Neuronal stem cell (in vitro differentiated cells): Measurements from ENCODE around the gene ACTR3.

Experiments used
- DNase-seq: peaks from one replicate; pipeline ENCODE4 v3.0.0-alpha.2; 2013; ENCODE audit warnings: low spot score
- H2AFZ ChIP-seq: one replicate; pipeline ENCODE4 v1.6.1; 2013; ENCODE audit warnings: mild to moderate bottlenecking, low read length, inconsistent platforms
- H2AK5ac ChIP-seq: 2 replicates; pipeline ENCODE4 v1.6.1; 2013; ENCODE audit warnings: low read depth, mild to moderate bottlenecking, inconsistent platforms, low read length, moderate library complexity, mixed read lengths
- H2BK120ac ChIP-seq: 2 replicates; pipeline ENCODE4 v1.6.1; 2013; ENCODE audit warnings: low read depth, mild to moderate bottlenecking, inconsistent platforms, low read length, moderate library complexity, mixed read lengths
- H2BK12ac ChIP-seq: one replicate; pipeline ENCODE4 v1.6.1; 2013; ENCODE audit warnings: low read length, inconsistent platforms
- H2BK15ac ChIP-seq: 2 replicates; pipeline ENCODE4 v1.6.1; 2013; ENCODE audit warnings: mild to moderate bottlenecking, low read length, inconsistent platforms, mixed read lengths
- H2BK5ac ChIP-seq: one replicate; pipeline ENCODE4 v1.6.1; 2013; ENCODE audit warnings: inconsistent platforms, mild to moderate bottlenecking, low read length, moderate library complexity
- H3K14ac ChIP-seq: one replicate; pipeline ENCODE4 v1.6.1; 2013; ENCODE audit warnings: low read length, inconsistent platforms
- H3K18ac ChIP-seq: 2 replicates; pipeline ENCODE4 v1.6.1; 2013; ENCODE audit warnings: low read length, inconsistent platforms
- H3K23ac ChIP-seq: 2 replicates; pipeline ENCODE4 v1.6.1; 2013; ENCODE audit warnings: low read depth, mild to moderate bottlenecking, mixed read lengths, low read length, inconsistent platforms; ENCODE audit not compliant: poor library complexity
- H3K27ac ChIP-seq: replicated peaks from 3 replicates; pipeline ENCODE4 v1.5.1; 2013; ENCODE audit warnings: low read length, inconsistent platforms
- H3K27me3 ChIP-seq, 3 experiments: 2 replicates each; pipeline ENCODE4 v1.6.1; 2013; ENCODE audit warnings: low read length in 3 of 3, mild to moderate bottlenecking in 2 of 3, inconsistent platforms in 1 of 3, low read depth in 1 of 3, mixed read lengths in 1 of 3, moderate library complexity in 1 of 3; ENCODE audit not compliant: control insufficient read depth in 3 of 3, insufficient read depth in 3 of 3
- H3K36me3 ChIP-seq, 2 donors: replicated peaks in 1 of 2; 2 replicates each; pipeline ENCODE4 v1.6.1; 2013; ENCODE audit warnings: low read length in 2 of 2; ENCODE audit not compliant: control insufficient read depth in 2 of 2, insufficient read depth in 2 of 2
- H3K4ac ChIP-seq: 2 replicates; pipeline ENCODE4 v1.6.1; 2013; ENCODE audit warnings: inconsistent platforms, mild to moderate bottlenecking, low read length, moderate library complexity
- H3K4me1 ChIP-seq, 2 donors: 1 replicate in 1 of 2; 2 replicates in 1 of 2; pipeline ENCODE4 v1.6.1; 2013; ENCODE audit warnings: low read length in 2 of 2, low read depth in 1 of 2; ENCODE audit not compliant: control insufficient read depth in 2 of 2, insufficient read depth in 1 of 2
- H3K4me2 ChIP-seq: one replicate; pipeline ENCODE4 v1.6.1; 2013; ENCODE audit warnings: mild to moderate bottlenecking, low read length, inconsistent platforms; ENCODE audit not compliant: insufficient read depth, poor library complexity, severe bottlenecking
- H3K4me3 ChIP-seq, 2 donors: 2 replicates each; pipeline ENCODE4 v1.5.1; 2013; ENCODE audit warnings: low read length in 2 of 2, mild to moderate bottlenecking in 2 of 2, inconsistent platforms in 1 of 2, moderate library complexity in 1 of 2
- H3K79me1 ChIP-seq: one replicate; pipeline ENCODE4 v1.6.1; 2013; ENCODE audit warnings: low read depth, mild to moderate bottlenecking, inconsistent platforms, low read length, moderate library complexity
- H3K9ac ChIP-seq: one replicate; pipeline ENCODE4 v1.6.1; 2013; ENCODE audit warnings: mild to moderate bottlenecking, low read depth, low read length, inconsistent platforms; ENCODE audit not compliant: poor library complexity
- H3K9me3 ChIP-seq, 2 donors: replicated peaks in 1 of 2; 2 replicates each; pipeline versions ENCODE3 to v1.6.1; 2013; ENCODE audit warnings: low read length in 2 of 2, mild to moderate bottlenecking in 2 of 2, inconsistent platforms in 1 of 2, low read depth in 1 of 2, mixed read lengths in 1 of 2, moderate library complexity in 1 of 2; ENCODE audit not compliant: control insufficient read depth in 2 of 2, insufficient read depth in 1 of 2
- H4K8ac ChIP-seq: one replicate; pipeline ENCODE4 v1.6.1; 2013; ENCODE audit warnings: low read depth, mild to moderate bottlenecking, inconsistent platforms, low read length, moderate library complexity
- H4K91ac ChIP-seq: one replicate; pipeline ENCODE4 v1.6.1; 2013; ENCODE audit warnings: low read length, low read depth, mild to moderate bottlenecking, inconsistent platforms; ENCODE audit not compliant: poor library complexity
- WGBS, 2 donors: extraction: QIAGEN DNeasy Blood & Tissue Kit; methylation state at CpG; one replicate each; pipeline ENCODE4 v1.1.7; 2013; ENCODE audit warnings: missing lambda C conversion rate in 2 of 2, mixed read lengths in 1 of 2; ENCODE audit not compliant: insufficient read length in 2 of 2, insufficient replicate concordance in 1 of 2; ENCODE audit errors: extremely low coverage in 2 of 2; 5-methylcytosine and 5-hydroxymethylcytosine counted together

Gene ACTR3

DNA sequence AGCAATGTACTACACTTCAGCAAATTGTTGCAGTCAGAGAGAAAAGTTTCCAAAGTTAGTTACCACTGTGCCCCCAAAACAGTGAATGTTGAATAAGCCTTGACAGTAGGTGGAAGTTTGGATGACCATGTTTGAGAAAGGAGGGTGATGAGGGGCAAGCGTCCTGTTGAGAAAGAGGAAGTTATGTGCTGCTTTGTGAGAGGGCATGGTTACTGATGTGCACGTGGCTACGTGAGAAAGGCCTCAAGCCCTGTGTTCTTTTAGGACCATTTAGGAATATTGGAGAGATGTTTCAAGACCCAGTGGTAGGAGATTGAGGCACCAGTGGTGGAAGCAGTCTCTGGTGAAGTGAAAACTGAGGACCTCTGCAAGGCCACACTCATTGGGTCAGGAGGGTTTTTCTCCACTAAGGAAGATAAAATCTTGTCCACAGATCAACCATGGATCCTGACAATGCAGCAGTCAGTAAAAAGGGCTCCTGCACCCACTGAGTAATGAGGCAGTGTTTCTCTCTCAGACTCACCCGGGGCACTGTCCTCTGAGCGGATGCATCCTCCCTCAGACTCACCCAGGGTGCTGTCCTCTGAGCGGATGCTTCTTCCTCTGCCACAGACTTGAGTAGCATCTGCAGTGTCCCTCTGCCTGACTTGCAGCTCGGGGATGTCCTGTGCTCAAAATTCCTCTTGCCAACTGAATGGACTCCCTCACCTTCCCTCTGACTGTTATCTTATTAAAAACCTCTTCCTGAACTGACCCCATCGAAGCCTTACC lies 34.7 kb upstream of the ACTR3 start:
- Histone ChIP-seq H3K4me1 (peaks cover 0 to 1% of the 10 kb centered on the region in 2 donors), H3K9ac (no peak overlapping the region), H3K79me1 (no peaks in the 10 kb centered on the region), H3K14ac (no peak overlapping the region), H3K9me3 (no peaks in the 10 kb centered on the region), H2AFZ (no peak overlapping the region), H2BK120ac (no peak overlapping the region), H2BK15ac (no peak overlapping the region), H3K4me2 (no peak overlapping the region), H4K8ac (no peak overlapping the region), H3K4me3 (no peak overlapping the region), H3K23ac (no peak overlapping the region), H3K27ac (no peak overlapping the region), H4K91ac (no peak overlapping the region), H2AK5ac (no peak overlapping the region), H3K27me3 (no peaks in the 10 kb centered on the region), H2BK5ac (no peak overlapping the region), H3K4ac (no peak overlapping the region), H2BK12ac (no peak overlapping the region), H3K18ac (no peak overlapping the region), H3K36me3 (no peaks in the 10 kb centered on the region)
- no peak for DNase-seq
- no CpG with 5 or more reads among the region's 8 CpGs for WGBS, 2 donors

DNA sequence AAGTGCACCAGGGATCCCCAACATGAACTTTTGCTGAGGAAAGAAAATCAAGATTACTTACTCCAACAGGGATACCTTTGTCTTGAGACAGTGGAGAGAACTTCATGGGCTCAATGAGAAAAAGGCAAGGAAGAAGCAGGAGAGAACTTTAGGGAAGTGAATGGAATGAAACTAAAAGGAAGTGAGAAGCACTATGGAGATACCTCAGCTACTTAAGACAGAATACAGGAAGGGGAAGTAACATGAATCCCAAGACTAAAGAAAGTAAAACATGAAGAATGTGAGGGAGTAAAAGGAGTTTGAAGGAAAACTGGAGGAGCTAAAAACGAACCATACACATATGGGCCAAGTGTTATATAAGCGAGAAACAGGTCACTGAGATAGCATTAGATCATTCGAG lies 32.4 kb upstream of the ACTR3 start:
- Histone ChIP-seq H3K18ac (no peak overlapping the region), H3K27me3 (no peaks in the 10 kb centered on the region), H2BK15ac (no peak overlapping the region), H3K4me2 (no peak overlapping the region), H3K79me1 (no peaks in the 10 kb centered on the region), H3K36me3 (no peaks in the 10 kb centered on the region), H3K9me3 (no peaks in the 10 kb centered on the region), H4K8ac (no peak overlapping the region), H2AFZ (no peak overlapping the region), H2AK5ac (no peak overlapping the region), H3K4ac (no peak overlapping the region), H2BK5ac (no peak overlapping the region), H3K9ac (no peak overlapping the region), H3K14ac (no peak overlapping the region), H2BK120ac (no peak overlapping the region), H3K23ac (no peak overlapping the region), H3K27ac (no peak overlapping the region), H3K4me1 (peaks cover 0 to 1% of the 10 kb centered on the region in 2 donors), H4K91ac (no peak overlapping the region), H3K4me3 (no peak overlapping the region), H2BK12ac (no peak overlapping the region)
- WGBS, 2 donors, result no CpG with 5 or more reads among the region's 3 CpGs
- no peak for DNase-seq

DNA sequence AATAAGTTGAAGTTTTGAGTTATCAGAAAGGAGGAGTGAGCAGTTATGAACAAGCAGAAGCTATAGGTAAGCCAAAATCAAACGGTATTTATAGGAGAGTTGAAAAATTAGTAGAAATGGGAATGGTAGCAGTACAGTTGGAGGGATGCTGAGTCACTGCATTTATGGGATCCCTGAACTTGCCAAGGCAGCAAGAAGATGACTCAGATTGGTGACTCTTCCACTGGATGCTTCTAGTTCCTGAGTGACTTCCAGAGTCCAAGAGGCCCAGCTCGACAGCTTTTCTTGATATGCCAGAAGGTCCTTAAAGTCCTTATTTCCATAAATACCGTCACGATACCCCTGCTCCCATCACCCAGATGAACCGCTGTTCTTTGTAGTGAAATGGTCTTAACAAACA lies 31.1 kb upstream of the ACTR3 start:
- no peak for DNase-seq

DNA sequence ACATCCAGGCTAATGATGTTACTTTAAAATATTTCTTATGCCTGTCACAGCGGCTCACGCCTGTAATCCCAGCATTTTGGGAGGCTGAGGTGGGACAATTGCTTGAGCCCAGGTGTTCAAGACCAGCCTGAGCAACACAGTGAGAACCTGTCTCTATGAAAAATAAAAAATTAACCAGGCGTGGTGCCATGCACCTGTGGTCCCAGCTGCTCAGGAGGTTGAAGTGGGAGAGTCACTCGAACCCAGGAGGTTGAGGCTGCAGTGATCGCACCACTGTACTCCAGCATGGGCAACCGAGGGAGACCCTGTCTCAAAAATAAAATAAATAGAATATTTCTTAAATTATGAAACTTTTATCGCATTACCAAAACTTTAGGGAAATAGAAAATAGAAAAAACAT lies 28.1 kb upstream of the ACTR3 start:
- Histone ChIP-seq H3K4me3 (no peak overlapping the region), H2BK15ac (no peak overlapping the region), H3K18ac (no peak overlapping the region), H3K27me3 (no peaks in the 10 kb centered on the region), H2BK120ac (no peak overlapping the region), H2BK12ac (no peak overlapping the region), H3K27ac (no peak overlapping the region), H2AK5ac (no peak overlapping the region), H3K79me1 (no peaks in the 10 kb centered on the region), H3K9ac (no peak overlapping the region), H3K4me1 (no peaks in the 10 kb centered on the region), H3K9me3 (no peaks in the 10 kb centered on the region), H3K4ac (no peak overlapping the region), H4K8ac (no peak overlapping the region), H3K23ac (no peak overlapping the region), H3K36me3 (no peaks in the 10 kb centered on the region), H2BK5ac (no peak overlapping the region), H3K14ac (no peak overlapping the region), H4K91ac (no peak overlapping the region), H2AFZ (no peak overlapping the region), H3K4me2 (no peak overlapping the region)
- no CpG with 5 or more reads among the region's 7 CpGs for WGBS, 2 donors
- DNase-seq, result no peak

More for the DNA sequence above, 31.1 kb upstream of the ACTR3 start:
- no peak overlapping the region for H3K23ac ChIP-seq
- H3K9me3 ChIP-seq, result no peaks in the 10 kb centered on the region
- H2BK15ac ChIP-seq, result no peak overlapping the region
- no peak overlapping the region for H3K4ac ChIP-seq
- no peak overlapping the region for H2AFZ ChIP-seq
- no peak overlapping the region for H3K27ac ChIP-seq
- H3K4me2 ChIP-seq, result no peak overlapping the region
- H3K79me1 ChIP-seq, result no peaks in the 10 kb centered on the region
- no peak overlapping the region for H3K14ac ChIP-seq
- H3K27me3 ChIP-seq, result no peaks in the 10 kb centered on the region
- no CpG with 5 or more reads among the region's 5 CpGs for WGBS, 2 donors
- H4K8ac ChIP-seq, result no peak overlapping the region
- H2BK5ac ChIP-seq, result no peak overlapping the region
- no peaks in the 10 kb centered on the region for H3K36me3 ChIP-seq
- no peak overlapping the region for H3K9ac ChIP-seq
- H2BK120ac ChIP-seq, result no peak overlapping the region
- H3K4me1 ChIP-seq, result peaks cover 0 to 1% of the 10 kb centered on the region in 2 donors
- H3K4me3 ChIP-seq, result no peak overlapping the region
- H4K91ac ChIP-seq, result no peak overlapping the region
- no peak overlapping the region for H2BK12ac ChIP-seq
- H3K18ac ChIP-seq, result no peak overlapping the region
- no peak overlapping the region for H2AK5ac ChIP-seq
